GM19455 (cell line): Measurements from ENCODE around the gene ZER1.
"Not testable (repeated sequence)": the region's sequence is repeated elsewhere in the genome, so short reads cannot be mapped to it uniquely, and the experiment has no call there.

ENCODE experiments used
- ATAC-seq: cut with Tn5 transposase; IDR thresholded peaks from one replicate; pipeline ENCODE4 v1.9.1; 2021; ENCODE audit not compliant: unreplicated experiment

ZER1 gene

GRCh38 chr9:128718047-128718446 lies 53.7 kb downstream of the ZER1 start:
- no peak for ATAC-seq

- ATAC-seq = no peak
Observed at GRCh38 chr9:128716581-128717254, 55.0 kb downstream of the ZER1 start.

GRCh38 chr9:128715436-128715750 lies 56.3 kb downstream of the ZER1 start:
- ATAC-seq = no peak

GRCh38 chr9:128714586-128715435 lies 56.9 kb downstream of the ZER1 start:
- no peak for ATAC-seq

- ATAC-seq = no peak
Observed at GRCh38 chr9:128713941-128714573, 57.7 kb downstream of the ZER1 start.

GRCh38 chr9:128713411-128713780 lies 58.3 kb downstream of the ZER1 start:
- no peak for ATAC-seq

- no peak for ATAC-seq
Observed at GRCh38 chr9:128712451-128713410, 59.0 kb downstream of the ZER1 start.

- no peak for ATAC-seq
Observed at GRCh38 chr9:128707446-128707845, 64.3 kb downstream of the ZER1 start.

GRCh38 chr9:128706671-128707381 lies 64.9 kb downstream of the ZER1 start:
- no peak for ATAC-seq

- no peak for ATAC-seq
Observed at GRCh38 chr9:128706045-128706444, 65.7 kb downstream of the ZER1 start.

GRCh38 chr9:128705051-128705965 lies 66.4 kb downstream of the ZER1 start:
- no peak for ATAC-seq

GRCh38 chr9:128704356-128704670 lies 67.4 kb downstream of the ZER1 start:
- ATAC-seq = no peak

- ATAC-seq = no peak
Observed at GRCh38 chr9:128703616-128704355, 67.9 kb downstream of the ZER1 start.

GRCh38 chr9:128702949-128703615 lies 68.6 kb downstream of the ZER1 start:
- ATAC-seq = peak; percentile 28

- ATAC-seq = peak; percentile 66
Observed at GRCh38 chr9:128702445-128702948, 69.2 kb downstream of the ZER1 start, which contains the start of gene PKN3. Gene PKN3, plus strand, starts transcription at chr9:128702503. Its CDS starts 413 bp downstream, at chr9:128702916.

GRCh38 chr9:128701227-128701854 lies 70.4 kb downstream of the ZER1 start:
- no peak for ATAC-seq

- not testable (repeated sequence) for ATAC-seq
Observed at GRCh38 chr9:128699096-128699795, 72.5 kb downstream of the ZER1 start.
